ENCODE results near the gene POU6F2. TPM values are rescaled to one million over a fixed set of nuclear protein-coding genes. Genes with fewer than 3 reads are reported as not detected.

The POU6F2 gene
- total RNA-seq, 1 donor from 2014 or later: not detected

DNA sequence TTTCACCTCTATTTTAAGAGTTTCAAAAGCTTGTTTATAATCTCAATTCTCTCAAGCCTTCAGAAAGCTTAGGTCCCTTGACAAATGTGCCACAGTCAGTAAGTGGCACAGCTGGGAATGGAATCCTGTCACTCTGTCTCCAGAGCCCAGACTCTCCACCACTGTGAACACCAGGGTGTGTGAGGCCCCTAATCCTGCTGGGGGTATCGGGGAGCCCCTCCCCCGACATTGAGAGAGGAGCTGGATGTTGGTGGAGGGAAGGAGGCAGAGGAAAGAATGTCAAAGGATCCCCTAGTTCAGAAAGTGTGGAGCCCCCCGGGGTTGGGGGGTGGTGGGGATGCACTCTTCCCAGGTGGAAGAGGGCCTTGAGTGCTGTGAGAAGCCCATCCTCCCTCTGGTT lies 454.7 kb downstream of the POU6F2 start:
- H3K27me3 ChIP-seq: no peaks in the 10 kb centered on the region
- no peaks in the 10 kb centered on the region for H3K4me1 ChIP-seq
- TF ChIP-seq, protein P1, sequence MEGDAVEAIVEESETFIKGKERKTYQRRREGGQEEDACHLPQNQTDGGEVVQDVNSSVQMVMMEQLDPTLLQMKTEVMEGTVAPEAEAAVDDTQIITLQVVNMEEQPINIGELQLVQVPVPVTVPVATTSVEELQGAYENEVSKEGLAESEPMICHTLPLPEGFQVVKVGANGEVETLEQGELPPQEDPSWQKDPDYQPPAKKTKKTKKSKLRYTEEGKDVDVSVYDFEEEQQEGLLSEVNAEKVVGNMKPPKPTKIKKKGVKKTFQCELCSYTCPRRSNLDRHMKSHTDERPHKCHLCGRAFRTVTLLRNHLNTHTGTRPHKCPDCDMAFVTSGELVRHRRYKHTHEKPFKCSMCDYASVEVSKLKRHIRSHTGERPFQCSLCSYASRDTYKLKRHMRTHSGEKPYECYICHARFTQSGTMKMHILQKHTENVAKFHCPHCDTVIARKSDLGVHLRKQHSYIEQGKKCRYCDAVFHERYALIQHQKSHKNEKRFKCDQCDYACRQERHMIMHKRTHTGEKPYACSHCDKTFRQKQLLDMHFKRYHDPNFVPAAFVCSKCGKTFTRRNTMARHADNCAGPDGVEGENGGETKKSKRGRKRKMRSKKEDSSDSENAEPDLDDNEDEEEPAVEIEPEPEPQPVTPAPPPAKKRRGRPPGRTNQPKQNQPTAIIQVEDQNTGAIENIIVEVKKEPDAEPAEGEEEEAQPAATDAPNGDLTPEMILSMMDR (IDR thresholded peaks at IDR 0.05): no peak
- no peak overlapping the region for H3K4me3 ChIP-seq
- DNase-seq (ENCODE audit: low spot score in 2 of 2): no peak
- no peaks in the 10 kb centered on the region for H3K36me3 ChIP-seq
- intact Hi-C loops (cut with DNase I): no loop called here
- H3K9me3 ChIP-seq: no peaks in the 10 kb centered on the region
- no peak overlapping the region for H3K27ac ChIP-seq

DNA sequence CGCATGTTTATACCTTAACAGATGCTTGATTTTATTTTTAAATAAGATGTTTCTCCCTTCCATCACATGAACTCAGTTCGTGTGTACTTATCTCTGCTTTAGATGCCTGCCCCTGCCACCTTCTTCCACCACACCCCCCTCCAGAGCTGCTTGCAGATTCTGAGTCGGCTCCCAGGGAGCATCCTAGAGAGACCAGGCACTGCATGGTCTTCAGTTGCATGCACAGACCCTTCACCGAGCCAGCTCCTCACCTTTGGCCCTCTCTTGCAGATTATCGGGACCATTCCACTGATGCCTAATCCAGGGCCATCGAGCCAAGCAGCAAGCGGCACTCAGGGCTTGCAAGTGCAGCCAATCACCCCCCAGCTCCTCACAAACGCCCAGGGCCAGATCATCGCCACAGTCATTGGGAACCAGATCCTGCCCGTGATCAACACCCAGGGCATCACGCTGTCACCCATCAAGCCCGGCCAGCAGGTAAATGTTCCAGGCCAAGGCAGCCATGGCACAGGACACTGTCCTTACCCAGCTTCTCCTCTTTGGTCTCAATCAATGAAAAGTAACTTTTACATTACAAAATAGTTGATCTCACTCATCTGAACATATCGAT lies 455.2 kb downstream of the POU6F2 start:
- H3K27ac ChIP-seq: no peak overlapping the region
- intact Hi-C loops (cut with DNase I): no loop called here
- TF ChIP-seq, protein P1 (IDR thresholded peaks at IDR 0.05): no peak
- no peaks in the 10 kb centered on the region for H3K9me3 ChIP-seq
- H3K36me3 ChIP-seq: no peaks in the 10 kb centered on the region
- H3K27me3 ChIP-seq: no peaks in the 10 kb centered on the region
- DNase-seq (ENCODE audit: low spot score in 2 of 2): no peak
- no peaks in the 10 kb centered on the region for H3K4me1 ChIP-seq
- no peak overlapping the region for H3K4me3 ChIP-seq

DNA sequence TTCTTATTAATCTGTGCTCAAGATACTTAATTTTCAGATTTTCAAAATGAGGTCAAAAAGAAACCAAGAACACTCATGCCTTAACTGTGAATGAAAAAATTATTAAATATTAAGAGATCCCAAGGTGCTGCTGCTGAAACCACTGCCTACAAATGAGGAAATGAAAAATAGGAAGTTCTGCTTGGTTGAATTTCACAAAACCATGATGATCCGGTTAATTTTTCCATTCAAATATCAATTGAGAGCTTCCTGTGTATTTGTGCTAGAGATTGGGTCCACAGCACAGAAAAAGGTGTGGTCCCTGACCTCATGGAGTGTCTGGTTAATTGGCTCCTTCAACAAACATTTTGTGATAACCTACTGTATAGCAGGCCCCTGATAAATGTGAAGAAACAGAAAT lies 455.8 kb downstream of the POU6F2 start:
- Histone ChIP-seq H3K9me3 (no peaks in the 10 kb centered on the region), H3K4me3 (no peak overlapping the region), H3K4me1 (no peaks in the 10 kb centered on the region), H3K27ac (no peak overlapping the region), H3K36me3 (no peaks in the 10 kb centered on the region), H3K27me3 (no peaks in the 10 kb centered on the region)
- no peak for DNase-seq (ENCODE audit: low spot score in 2 of 2)
- TF ChIP-seq, protein P1 (IDR thresholded peaks at IDR 0.05): no peak
- intact Hi-C loops (cut with DNase I): no loop called here

DNA sequence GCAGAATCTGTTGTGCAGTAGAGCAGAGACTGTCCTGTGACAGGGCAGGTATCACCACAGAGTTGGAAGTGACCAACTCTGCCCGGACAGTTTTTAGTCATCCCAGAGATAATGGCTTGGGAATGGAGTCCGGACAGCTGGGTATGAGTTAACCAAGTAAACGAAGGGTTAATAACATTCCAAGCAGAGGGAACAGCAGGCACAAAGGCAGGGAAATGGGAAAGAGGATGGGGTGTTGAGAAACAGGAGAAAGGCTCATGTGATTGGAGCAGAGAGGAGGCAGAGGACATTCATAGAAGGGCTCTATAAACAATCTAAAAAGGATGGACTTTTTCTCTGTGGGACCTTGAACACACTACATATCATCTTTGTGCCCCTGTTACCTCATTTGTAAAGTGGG lies 456.3 kb downstream of the POU6F2 start:
- no peaks in the 10 kb centered on the region for H3K27me3 ChIP-seq

DNA sequence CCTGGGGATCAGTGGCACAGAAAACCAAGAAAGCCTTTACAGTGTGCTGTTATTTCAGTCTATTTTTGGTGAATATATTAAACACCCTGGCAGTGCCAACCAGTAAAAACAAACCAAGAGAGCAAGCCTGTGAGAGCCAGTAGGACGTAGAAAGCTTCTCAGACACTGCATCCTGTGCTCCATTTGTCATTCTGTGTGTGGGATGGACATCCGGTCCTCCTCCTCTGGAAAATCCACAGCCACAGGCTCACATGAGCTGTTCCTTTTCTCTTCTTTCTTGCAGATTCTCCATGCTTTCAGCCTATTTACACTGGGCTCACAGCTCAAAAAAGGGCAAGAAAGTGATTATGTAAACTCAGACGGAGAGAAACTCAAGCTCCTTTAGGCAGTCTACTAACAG lies 468.8 kb downstream of the POU6F2 start:
- Histone ChIP-seq H3K27me3 (no peaks in the 10 kb centered on the region), H3K4me1 (no peaks in the 10 kb centered on the region), H3K9me3 (no peaks in the 10 kb centered on the region), H3K4me3 (no peak overlapping the region), H3K27ac (no peak overlapping the region), H3K36me3 (no peaks in the 10 kb centered on the region)
- TF ChIP-seq, protein P1 (IDR thresholded peaks at IDR 0.05): no peak
- intact Hi-C loops (cut with DNase I): no loop called here
- no peak for DNase-seq (ENCODE audit: low spot score in 2 of 2)

More for the DNA sequence above, 456.3 kb downstream of the POU6F2 start:
- Histone ChIP-seq H3K27ac (no peak overlapping the region), H3K36me3 (no peaks in the 10 kb centered on the region), H3K9me3 (no peaks in the 10 kb centered on the region), H3K4me1 (no peaks in the 10 kb centered on the region), H3K4me3 (no peak overlapping the region)
- intact Hi-C loops (cut with DNase I): no loop called here
- no peak for DNase-seq (ENCODE audit: low spot score in 2 of 2)
- TF ChIP-seq, protein P1 (IDR thresholded peaks at IDR 0.05): no peak

DNA sequence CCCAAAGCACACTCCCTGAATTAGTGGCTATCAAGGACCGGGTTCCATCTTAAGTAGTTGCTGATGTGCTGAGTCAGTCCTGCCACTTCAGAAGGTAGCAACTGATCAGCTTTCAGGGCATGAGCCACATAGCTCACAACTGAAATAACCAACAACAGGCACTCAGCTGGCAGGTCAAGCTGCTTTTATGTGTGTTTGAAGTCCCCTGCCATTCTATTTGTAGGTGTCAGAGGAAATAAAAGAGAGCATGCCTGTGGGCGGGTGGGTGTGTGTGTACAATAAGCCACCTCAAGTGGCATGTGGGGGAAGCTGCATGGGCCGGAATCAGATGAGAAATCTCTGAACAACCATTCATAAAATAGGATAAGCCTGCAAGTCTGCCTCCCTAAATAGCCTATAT lies 474.2 kb downstream of the POU6F2 start:
- TF ChIP-seq, protein P1 (IDR thresholded peaks at IDR 0.05): no peak
- Histone ChIP-seq H3K27ac (no peak overlapping the region), H3K27me3 (no peaks in the 10 kb centered on the region), H3K4me1 (no peaks in the 10 kb centered on the region), H3K36me3 (no peaks in the 10 kb centered on the region), H3K9me3 (no peaks in the 10 kb centered on the region), H3K4me3 (no peak overlapping the region)
- intact Hi-C loops (cut with DNase I): no loop called here
- DNase-seq (ENCODE audit: low spot score in 2 of 2): no peak
